ENCODE data around the gene TBC1D1. TPM values are rescaled to one million over a fixed set of nuclear protein-coding genes. Genes with fewer than 3 reads are reported as not detected.

Gene TBC1D1
- total and polyA plus RNA-seq, 10 donors, result 49.3 to 142 (median 95.5) TPM

DNA sequence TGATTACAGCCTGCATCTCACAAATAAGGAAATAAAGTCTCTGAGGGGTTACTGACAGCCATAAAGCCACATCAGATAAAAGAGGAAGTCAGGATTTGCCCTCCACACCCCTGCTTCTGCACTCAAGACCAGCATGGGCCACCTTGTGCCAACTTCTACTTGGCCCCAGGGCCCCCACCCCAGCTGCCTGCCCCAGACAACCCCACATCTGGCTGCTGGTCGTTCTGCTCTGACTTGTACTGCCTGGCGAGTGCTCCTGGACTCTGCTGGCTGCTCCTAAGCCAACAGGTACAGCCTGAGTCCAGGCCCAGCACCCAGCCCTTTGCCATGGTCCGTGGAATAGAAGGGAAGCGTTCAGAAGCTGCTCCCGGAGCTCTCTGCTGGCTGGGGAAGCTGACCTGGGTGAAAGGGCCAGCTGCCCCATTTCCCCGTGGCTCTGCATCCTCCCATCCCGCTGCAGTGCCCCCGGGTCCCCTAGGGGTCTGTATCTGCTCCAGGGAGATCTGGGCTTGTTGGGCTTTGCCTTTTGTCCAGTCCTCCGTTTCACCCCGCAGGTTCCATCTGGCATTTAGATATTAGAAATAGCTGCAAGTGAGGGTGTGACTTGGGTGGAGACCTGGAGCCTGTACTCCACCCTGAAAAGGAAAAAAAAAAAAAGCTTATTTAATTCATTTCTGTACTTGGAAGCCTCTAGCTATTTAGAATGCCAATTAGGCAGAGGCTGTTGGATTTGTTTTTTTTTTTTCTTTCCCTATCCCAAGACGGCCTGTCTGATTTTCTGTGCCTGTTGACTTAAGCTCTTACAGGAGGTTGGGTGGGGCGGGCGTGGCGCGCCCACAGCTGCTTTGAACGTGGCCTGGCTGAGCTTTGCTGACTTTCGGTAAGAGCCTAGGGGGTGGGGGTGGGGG, 264.1 kb downstream of the TBC1D1 start:
- peak overlapping the region in 4 of 8 donors; percentile 7 to 70 (median 47) for H3K27ac ChIP-seq
- no peak overlapping the region for H3K4me3 ChIP-seq
- H3K27me3 ChIP-seq (replicated peaks in 1 of 7), result no peaks in the 10 kb centered on the region

DNA sequence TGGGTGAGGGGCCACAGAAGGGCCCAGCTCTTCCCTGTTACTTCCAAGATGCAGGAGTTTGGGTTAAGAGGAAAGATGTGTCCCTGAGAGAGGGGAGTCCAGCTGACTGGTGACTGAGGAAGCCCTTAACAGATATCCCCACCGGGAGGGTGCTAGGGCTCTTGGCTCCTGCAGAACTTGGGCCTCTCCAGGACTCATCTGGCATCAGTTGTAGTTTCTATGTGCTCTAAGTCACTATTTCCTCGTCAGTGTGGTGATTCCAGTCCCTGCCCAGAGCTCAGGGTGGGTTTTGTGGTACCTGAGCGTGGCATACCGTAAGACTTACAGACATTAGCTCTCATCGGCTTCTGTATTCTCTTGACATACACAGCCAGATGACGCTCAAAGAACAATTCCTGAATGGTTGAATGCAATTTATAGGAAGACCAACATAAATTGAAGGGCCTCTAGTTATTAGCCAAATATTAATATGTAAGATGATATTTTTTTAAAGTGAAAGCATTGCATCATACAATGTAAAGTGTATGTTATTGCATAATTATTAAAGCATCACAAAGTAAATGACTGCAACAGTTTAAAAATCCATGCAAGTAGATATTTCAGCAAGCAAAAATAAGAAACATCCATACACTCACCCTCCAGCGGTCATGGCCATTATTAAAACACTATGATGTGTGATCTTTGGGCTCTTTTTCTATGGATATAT, 264.9 kb downstream of the TBC1D1 start:
- no peak overlapping the region for H3K27ac ChIP-seq
- H3K27me3 ChIP-seq (replicated peaks in 1 of 7), result no peaks in the 10 kb centered on the region
- H3K4me3 ChIP-seq, result no peak overlapping the region
- intact Hi-C loops (cut with DNase I; ENCODE audit: low total_unique reads), result no loop called here
- no peak for DNase-seq
- 85 to 91% (median 90%) methylated on average over 7 of the region's 7 CpGs for WGBS, 5 donors
- no peaks in the 10 kb centered on the region for H3K9me3 ChIP-seq
- H3K4me1 ChIP-seq, result peaks cover 0 to 31% (median 16%) of the 10 kb centered on the region in 6 donors
- TF ChIP-seq POLR2A (IDR thresholded peaks at IDR 0.05) (no peak), POLR2AphosphoS5 (IDR thresholded peaks at IDR 0.05) (no peak)
- TF ChIP-seq, protein P1, sequence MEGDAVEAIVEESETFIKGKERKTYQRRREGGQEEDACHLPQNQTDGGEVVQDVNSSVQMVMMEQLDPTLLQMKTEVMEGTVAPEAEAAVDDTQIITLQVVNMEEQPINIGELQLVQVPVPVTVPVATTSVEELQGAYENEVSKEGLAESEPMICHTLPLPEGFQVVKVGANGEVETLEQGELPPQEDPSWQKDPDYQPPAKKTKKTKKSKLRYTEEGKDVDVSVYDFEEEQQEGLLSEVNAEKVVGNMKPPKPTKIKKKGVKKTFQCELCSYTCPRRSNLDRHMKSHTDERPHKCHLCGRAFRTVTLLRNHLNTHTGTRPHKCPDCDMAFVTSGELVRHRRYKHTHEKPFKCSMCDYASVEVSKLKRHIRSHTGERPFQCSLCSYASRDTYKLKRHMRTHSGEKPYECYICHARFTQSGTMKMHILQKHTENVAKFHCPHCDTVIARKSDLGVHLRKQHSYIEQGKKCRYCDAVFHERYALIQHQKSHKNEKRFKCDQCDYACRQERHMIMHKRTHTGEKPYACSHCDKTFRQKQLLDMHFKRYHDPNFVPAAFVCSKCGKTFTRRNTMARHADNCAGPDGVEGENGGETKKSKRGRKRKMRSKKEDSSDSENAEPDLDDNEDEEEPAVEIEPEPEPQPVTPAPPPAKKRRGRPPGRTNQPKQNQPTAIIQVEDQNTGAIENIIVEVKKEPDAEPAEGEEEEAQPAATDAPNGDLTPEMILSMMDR (IDR thresholded peaks at IDR 0.05 in 8 of 11, conservative IDR thresholded peaks at IDR 0.05 in 3 of 11), result no peak
- no peaks in the 10 kb centered on the region for H3K36me3 ChIP-seq

More for the DNA sequence above, 264.1 kb downstream of the TBC1D1 start:
- DNase-seq, result no peak
- H3K4me1 ChIP-seq, result peaks cover 0 to 24% (median 15%) of the 10 kb centered on the region in 6 donors
- 62 to 69% (median 68%) methylated on average over 13 to 17 of the region's 17 CpGs for WGBS, 5 donors
- intact Hi-C loops (cut with DNase I; ENCODE audit: low total_unique reads), result no loop called here
- no peaks in the 10 kb centered on the region for H3K36me3 ChIP-seq
- no peaks in the 10 kb centered on the region for H3K9me3 ChIP-seq
- TF ChIP-seq POLR2A (IDR thresholded peaks at IDR 0.05) (no peak), POLR2AphosphoS5 (IDR thresholded peaks at IDR 0.05) (no peak)
- TF ChIP-seq, protein P1 (IDR thresholded peaks at IDR 0.05 in 8 of 11, conservative IDR thresholded peaks at IDR 0.05 in 3 of 11), result no peak

DNA sequence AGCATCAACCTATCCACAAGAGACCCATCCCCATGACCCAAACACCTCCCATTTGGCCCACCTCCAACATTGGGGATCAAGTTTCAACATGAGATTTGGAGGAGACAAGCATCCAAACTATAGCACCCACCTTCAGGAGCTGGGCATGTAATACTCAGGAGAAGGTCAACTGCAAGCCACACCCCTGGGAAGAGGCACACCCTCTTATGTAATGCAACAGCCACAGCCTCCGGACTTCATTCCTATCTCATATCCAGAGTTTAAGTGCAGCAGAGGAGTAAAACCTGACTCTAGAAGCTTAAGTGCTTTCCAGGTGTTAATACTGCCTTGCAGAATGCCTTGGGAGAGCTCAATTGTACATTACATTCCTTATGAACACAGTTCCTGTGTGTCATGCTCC, 266.7 kb downstream of the TBC1D1 start:
- DNase-seq, result no peak
- TF ChIP-seq, protein P1 (IDR thresholded peaks at IDR 0.05 in 8 of 11, conservative IDR thresholded peaks at IDR 0.05 in 3 of 11), result no peak
- TF ChIP-seq POLR2A (IDR thresholded peaks at IDR 0.05) (no peak), POLR2AphosphoS5 (IDR thresholded peaks at IDR 0.05) (no peak)
- peaks cover 0 to 36% (median 18%) of the 10 kb centered on the region in 6 donors for H3K4me1 ChIP-seq
- intact Hi-C loops (cut with DNase I; ENCODE audit: low total_unique reads), result no loop called here
- no peak overlapping the region for H3K27ac ChIP-seq
- no peak overlapping the region for H3K4me3 ChIP-seq
- no peaks in the 10 kb centered on the region for H3K27me3 ChIP-seq (replicated peaks in 1 of 7)
- H3K36me3 ChIP-seq, result no peaks in the 10 kb centered on the region
- WGBS, 5 donors, result 45 to 71% (median 65%) methylated on average over 1 of the region's 1 CpG
- no peaks in the 10 kb centered on the region for H3K9me3 ChIP-seq

All from spleen (tissue), 11 donors.